Measurements from ENCODE around the gene LIMS2. TPM values are rescaled to one million over a fixed set of nuclear protein-coding genes. Genes with fewer than 3 reads are reported as not detected.

The LIMS2 gene
- total and polyA plus RNA-seq, 7 donors = 9.3 to 31.8 (median 16.4) TPM

GRCh38 chr2:127643439-127644065, 31.8 kb downstream of the LIMS2 start:
- no peak overlapping the region for H3K4me3 ChIP-seq
- no peak for TF ChIP-seq CTCF (IDR thresholded peaks at IDR 0.05)
- H3K9me3 ChIP-seq = no peaks in the 10 kb centered on the region
- H3K4me1 ChIP-seq = peaks cover 7% of the 10 kb centered on the region
- ATAC-seq = no peak
- WGBS, 3 donors = 89 to 91% (median 90%) methylated on average over 15 of the region's 15 CpGs
- intact Hi-C loops (cut with DNase I) = no loop called here
- H3K27me3 ChIP-seq (ENCODE audit: insufficient read depth in 3 of 3, low read length in 2 of 3) = no peaks in the 10 kb centered on the region
- no peak for DNase-seq
- H3K36me3 ChIP-seq (ENCODE audit: insufficient read depth in 1 of 2, low read depth in 1 of 2) = no peaks in the 10 kb centered on the region
- H3K27ac ChIP-seq = no peak overlapping the region

GRCh38 chr2:127642706-127643438, 32.5 kb downstream of the LIMS2 start:
- peaks cover 10% of the 10 kb centered on the region for H3K4me1 ChIP-seq
- DNase-seq = no peak

GRCh38 chr2:127641846-127642507, 33.4 kb downstream of the LIMS2 start:
- 76 to 86% (median 81%) methylated on average over 24 to 25 of the region's 25 CpGs for WGBS, 3 donors
- ATAC-seq = no peak
- peaks cover 13% of the 10 kb centered on the region for H3K4me1 ChIP-seq
- DNase-seq = no peak
- H3K9me3 ChIP-seq = no peaks in the 10 kb centered on the region
- no peak overlapping the region for H3K4me3 ChIP-seq
- no peaks in the 10 kb centered on the region for H3K36me3 ChIP-seq (ENCODE audit: insufficient read depth in 1 of 2, low read depth in 1 of 2)
- H3K27ac ChIP-seq = no peak overlapping the region
- no peaks in the 10 kb centered on the region for H3K27me3 ChIP-seq (ENCODE audit: insufficient read depth in 3 of 3, low read length in 2 of 3)
- TF ChIP-seq CTCF (IDR thresholded peaks at IDR 0.05) = no peak
- intact Hi-C loops (cut with DNase I) = no loop called here

More at GRCh38 chr2:127642706-127643438, 32.5 kb downstream of the LIMS2 start:
- no peak overlapping the region for H3K27ac ChIP-seq
- no peaks in the 10 kb centered on the region for H3K9me3 ChIP-seq
- TF ChIP-seq CTCF (IDR thresholded peaks at IDR 0.05) = no peak
- no peaks in the 10 kb centered on the region for H3K36me3 ChIP-seq (ENCODE audit: insufficient read depth in 1 of 2, low read depth in 1 of 2)
- intact Hi-C loops (cut with DNase I) = no loop called here
- WGBS, 3 donors = 76 to 87% (median 79%) methylated on average over 16 to 17 of the region's 17 CpGs
- H3K27me3 ChIP-seq (ENCODE audit: insufficient read depth in 3 of 3, low read length in 2 of 3) = no peaks in the 10 kb centered on the region
- H3K4me3 ChIP-seq = no peak overlapping the region
- ATAC-seq = no peak

- Histone ChIP-seq H3K27me3 (ENCODE audit: insufficient read depth in 3 of 3, low read length in 2 of 3) (no peaks in the 10 kb centered on the region), H3K4me1 (peaks cover 13% of the 10 kb centered on the region), H3K4me3 (no peak overlapping the region), H3K27ac (no peak overlapping the region), H3K36me3 (ENCODE audit: insufficient read depth in 1 of 2, low read depth in 1 of 2) (no peaks in the 10 kb centered on the region), H3K9me3 (no peaks in the 10 kb centered on the region)
- DNase-seq (no peak), ATAC-seq (no peak)
- TF ChIP-seq CTCF (IDR thresholded peaks at IDR 0.05) = no peak
- intact Hi-C loops (cut with DNase I) = no loop called here
- WGBS, 3 donors = 93 to 94% (median 93%) methylated on average over 6 of the region's 6 CpGs
Measured at GRCh38 chr2:127641133-127641532, 34.2 kb downstream of the LIMS2 start.
